GM23338 (cell line): ENCODE measurements around the gene ACADVL. TPM values are rescaled to one million over a fixed set of nuclear protein-coding genes. Genes with fewer than 3 reads are reported as not detected.

Experiments used
- ATAC-seq: fragments of 200-7000 bp; cut with Tn5 transposase; 3 replicates; pipeline ENCODE4 v1.9.1; 2020
- DNase-seq: peaks from one replicate; pipeline ENCODE4 v3.0.0-alpha.2; 2015; ENCODE audit warnings: low spot score
- H2AFZ ChIP-seq: fragments of 200-600 bp; sonication (generic); 2 replicates; pipeline ENCODE4 v1.8.0; 2016; ENCODE audit warnings: antibody characterized with exemption, mild to moderate bottlenecking, moderate library complexity
- H3F3A ChIP-seq: fragments of 200-600 bp; sonication (generic); replicated peaks from 2 replicates; pipeline ENCODE4 v1.8.0; 2017; ENCODE audit warnings: antibody characterized with exemption, mixed run types, low read depth
- H3K27ac ChIP-seq: fragments of 200-600 bp; sonication (generic); 2 replicates; pipeline ENCODE4 v1.6.1; 2016; ENCODE audit warnings: low read depth
- H3K27me3 ChIP-seq: fragments of 200-600 bp; sonication (generic); 2 replicates; pipeline ENCODE4 v1.8.0; 2016; ENCODE audit warnings: mild to moderate bottlenecking, mixed run types, moderate library complexity; ENCODE audit not compliant: insufficient read depth
- H3K36me3 ChIP-seq: fragments of 200-600 bp; sonication (generic); 2 replicates; pipeline ENCODE4 v1.8.0; 2016; ENCODE audit warnings: mild to moderate bottlenecking; ENCODE audit not compliant: insufficient read depth
- H3K4me1 ChIP-seq: fragments of 200-600 bp; sonication (generic); 2 replicates; pipeline ENCODE4 v1.8.0; 2016; ENCODE audit warnings: mild to moderate bottlenecking, moderate library complexity; ENCODE audit not compliant: insufficient read depth
- H3K4me2 ChIP-seq: fragments of 200-600 bp; sonication (generic); 2 replicates; pipeline ENCODE4 v1.7.1; 2017; ENCODE audit warnings: mixed run types
- H3K4me3 ChIP-seq: fragments of 200-600 bp; sonication (generic); 2 replicates; pipeline ENCODE4 v1.6.1; 2016; ENCODE audit warnings: mixed run types
- H3K79me2 ChIP-seq: fragments of 200-600 bp; sonication (generic); replicated peaks from 2 replicates; pipeline ENCODE4 v1.8.0; 2017; ENCODE audit warnings: mild to moderate bottlenecking; ENCODE audit not compliant: insufficient read depth
- H3K9me2 ChIP-seq: fragments of 200-600 bp; sonication (generic); 2 replicates; pipeline ENCODE4 v1.8.0; 2017; ENCODE audit not compliant: insufficient read depth
- H4K20me1 ChIP-seq: fragments of 200-600 bp; sonication (generic); replicated peaks from 2 replicates; pipeline ENCODE4 v1.8.0; 2017; ENCODE audit warnings: mild to moderate bottlenecking; ENCODE audit not compliant: insufficient read depth
- H3K27ac Mint-ChIP-seq: 2 replicates; pipeline ENCODE4 v1.8.0; 2020; ENCODE audit warnings: inconsistent platforms, mild to moderate bottlenecking, moderate library complexity, mixed read lengths
- H3K27me3 Mint-ChIP-seq: 3 replicates; pipeline ENCODE4 v1.8.0; 2022; ENCODE audit warnings: low read depth, mild to moderate bottlenecking, moderate library complexity, mixed read lengths, inconsistent platforms; ENCODE audit not compliant: insufficient read depth, poor library complexity
- H3K36me3 Mint-ChIP-seq: 3 replicates; pipeline ENCODE4 v1.8.0; 2021; ENCODE audit warnings: low read depth, mild to moderate bottlenecking, inconsistent platforms, moderate library complexity, mixed read lengths
- H3K4me1 Mint-ChIP-seq: 3 replicates; pipeline ENCODE4 v1.8.0; 2020; ENCODE audit warnings: mild to moderate bottlenecking, inconsistent platforms, mixed read lengths
- H3K4me3 Mint-ChIP-seq: 3 replicates; pipeline ENCODE4 v1.8.0; 2021; ENCODE audit warnings: moderate library complexity, mild to moderate bottlenecking, inconsistent platforms, mixed read lengths
- H3K9me3 Mint-ChIP-seq: 3 replicates; pipeline ENCODE4 v1.8.0; 2020; ENCODE audit warnings: moderate library complexity, mild to moderate bottlenecking, inconsistent platforms, mixed read lengths
- CREB1 ChIP-seq: fragments of 250-450 bp; sonication (Bioruptor Pico); IDR thresholded peaks from 2 replicates; pipeline ENCODE4 v1.5.0; 2020; ENCODE audit warnings: low read depth, mild to moderate bottlenecking, moderate library complexity
- EZH2 ChIP-seq: fragments of 200-600 bp; sonication (generic); IDR thresholded peaks from one replicate; pipeline ENCODE4 v1.8.0; 2017; ENCODE audit warnings: antibody characterized with exemption, mild to moderate bottlenecking, low read depth; ENCODE audit not compliant: unreplicated experiment
- EZH2phosphoT487 ChIP-seq: fragments of 200-600 bp; sonication (generic); IDR thresholded peaks from one replicate; pipeline ENCODE4 v1.8.1; 2018; ENCODE audit warnings: antibody characterized with exemption; ENCODE audit not compliant: unreplicated experiment
- JUNB ChIP-seq: IDR thresholded peaks from one replicate; pipeline ENCODE4 v1.6.1; 2016; ENCODE audit warnings: antibody characterized with exemption; ENCODE audit not compliant: unreplicated experiment
- NANOG ChIP-seq: IDR thresholded peaks from 2 replicates; pipeline ENCODE4 v1.6.1; 2016; ENCODE audit warnings: antibody characterized with exemption, borderline replicate concordance
- POLR2AphosphoS5 ChIP-seq: IDR thresholded peaks from 2 replicates; pipeline ENCODE4 v1.6.1; 2016; ENCODE audit warnings: antibody characterized with exemption, low read depth
- STAT1 ChIP-seq: IDR thresholded peaks from one replicate; pipeline ENCODE4 v1.6.1; 2016; ENCODE audit warnings: antibody characterized with exemption; ENCODE audit not compliant: unreplicated experiment
- ZNF114 ChIP-seq: fragments of 250-450 bp; sonication (Bioruptor Pico); IDR thresholded peaks from 2 replicates; pipeline ENCODE4 v1.5.0; 2020; ENCODE audit warnings: mild to moderate bottlenecking, moderate library complexity
- ZNF331 ChIP-seq: fragments of 250-450 bp; sonication (Bioruptor Pico); IDR thresholded peaks from 2 replicates; pipeline ENCODE4 v1.5.0; 2020; ENCODE audit warnings: low read depth, mild to moderate bottlenecking, moderate library complexity
- polyA plus RNA-seq: library from polyadenylated mRNA; unstranded; fragments of >200 nt; fragmentation: Nextera tagmentation; extraction: Ambion mirVana; gene quantifications from 2 replicates; pipeline ENCODE4 v1.2.1, GENCODE V29; 2016
- total RNA-seq: library from RNA; depleted of rRNA; stranded (reverse); fragments of >200 nt; shearing (Covaris generic); gene quantifications from 2 replicates; pipeline ENCODE4 v1.2.3, GENCODE V29; 2014
- TF ChIP-seq, protein P1 (sequence below), 2 experiments: fragments of 200-600 bp in 1 of 2; sonication (generic) in 1 of 2; conservative IDR thresholded peaks; 2 replicates each; pipeline versions ENCODE4 v1.5.1 to v1.6.1; 2016 to 2017; ENCODE audit warnings: antibody characterized with exemption in 2 of 2, low read depth in 2 of 2, mild to moderate bottlenecking in 2 of 2, moderate library complexity in 1 of 2
- TF ChIP-seq, protein P2 (sequence below): IDR thresholded peaks from one replicate; pipeline ENCODE4 v1.6.1; 2018; ENCODE audit warnings: antibody characterized with exemption; ENCODE audit not compliant: unreplicated experiment
- TF ChIP-seq, protein P3 (sequence below): fragments of 250-450 bp; sonication (Bioruptor Pico); IDR thresholded peaks from 2 replicates; pipeline ENCODE4 v1.5.0; 2020; ENCODE audit warnings: mild to moderate bottlenecking, moderate library complexity
- TF ChIP-seq, protein P4 (sequence below): IDR thresholded peaks from 2 replicates; pipeline ENCODE4 v1.6.1; 2016; ENCODE audit warnings: antibody characterized with exemption

ACADVL gene
- total and polyA plus RNA-seq, 2 experiments from 2014 or later = 152 to 156 TPM

DNA sequence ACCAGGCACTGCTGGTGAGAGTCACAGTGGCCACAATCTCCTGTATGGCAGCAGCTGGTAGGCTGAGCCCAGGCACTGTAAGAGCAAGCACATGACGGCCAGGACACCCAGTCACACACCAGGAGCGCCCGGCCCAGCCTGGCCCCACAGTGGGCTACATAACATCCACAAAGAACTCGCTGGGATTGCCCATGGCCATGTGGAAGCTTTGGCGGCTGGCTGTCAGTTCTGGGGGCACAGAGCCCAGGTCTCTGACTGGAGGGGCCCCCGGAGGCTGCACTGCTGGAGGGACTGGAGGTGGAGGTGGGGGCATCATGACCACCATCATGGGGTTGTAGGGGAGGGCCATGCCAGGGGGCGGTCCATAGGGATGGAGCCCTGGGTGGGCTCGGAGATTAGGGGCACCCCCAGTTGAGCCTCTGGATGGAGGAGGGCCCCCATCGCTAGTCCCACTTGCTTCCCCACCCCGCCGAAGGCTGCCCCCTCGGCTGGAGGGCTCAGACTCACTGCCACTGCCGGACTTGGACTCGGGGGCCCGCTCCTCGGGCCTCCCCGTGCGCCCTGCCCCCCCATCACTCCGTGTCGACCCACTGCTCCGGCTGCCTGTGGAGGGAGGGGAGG is 6.1 kb downstream of the ACADVL start:
- Histone ChIP-seq H3F3A (peaks cover 11% of the 10 kb centered on the region), H3K9me2 (no peaks in the 10 kb centered on the region), H3K27ac (0 out of 2 replicates have a peak overlapping the region, but pooled peaks have one; percentile 39), H4K20me1 (peaks cover 39% of the 10 kb centered on the region), H3K4me2 (no peak overlapping the region), H3K4me3 (no peak overlapping the region), H2AFZ (no peak overlapping the region), H3K4me1 (peaks cover 3% of the 10 kb centered on the region; the same call in 1 of the 2 replicates), H3K36me3 (peaks cover 11% of the 10 kb centered on the region; the same call in 1 of the 2 replicates), H3K79me2 (peaks cover 10% of the 10 kb centered on the region), H3K27me3 (no peaks in the 10 kb centered on the region)
- Mint-ChIP-seq H3K27ac (no peak overlapping the region), H3K36me3 (peaks cover 88% of the 10 kb centered on the region), H3K27me3 (peaks cover 32% of the 10 kb centered on the region), H3K9me3 (no peaks in the 10 kb centered on the region; the same call in 2 of the 3 replicates), H3K4me1 (peaks cover 13% of the 10 kb centered on the region; the same call in 2 of the 3 replicates), H3K4me3 (no peak overlapping the region; the same call in 2 of the 3 replicates)
- no peak for DNase-seq
- no peak for TF ChIP-seq EZH2phosphoT487
- TF ChIP-seq, protein P1, sequence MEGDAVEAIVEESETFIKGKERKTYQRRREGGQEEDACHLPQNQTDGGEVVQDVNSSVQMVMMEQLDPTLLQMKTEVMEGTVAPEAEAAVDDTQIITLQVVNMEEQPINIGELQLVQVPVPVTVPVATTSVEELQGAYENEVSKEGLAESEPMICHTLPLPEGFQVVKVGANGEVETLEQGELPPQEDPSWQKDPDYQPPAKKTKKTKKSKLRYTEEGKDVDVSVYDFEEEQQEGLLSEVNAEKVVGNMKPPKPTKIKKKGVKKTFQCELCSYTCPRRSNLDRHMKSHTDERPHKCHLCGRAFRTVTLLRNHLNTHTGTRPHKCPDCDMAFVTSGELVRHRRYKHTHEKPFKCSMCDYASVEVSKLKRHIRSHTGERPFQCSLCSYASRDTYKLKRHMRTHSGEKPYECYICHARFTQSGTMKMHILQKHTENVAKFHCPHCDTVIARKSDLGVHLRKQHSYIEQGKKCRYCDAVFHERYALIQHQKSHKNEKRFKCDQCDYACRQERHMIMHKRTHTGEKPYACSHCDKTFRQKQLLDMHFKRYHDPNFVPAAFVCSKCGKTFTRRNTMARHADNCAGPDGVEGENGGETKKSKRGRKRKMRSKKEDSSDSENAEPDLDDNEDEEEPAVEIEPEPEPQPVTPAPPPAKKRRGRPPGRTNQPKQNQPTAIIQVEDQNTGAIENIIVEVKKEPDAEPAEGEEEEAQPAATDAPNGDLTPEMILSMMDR (conservative IDR thresholded peaks at IDR 0.05; ENCODE audit: low read depth in 2 of 2) = no peak
- no peak for TF ChIP-seq NANOG
- no peak for TF ChIP-seq CREB1
- TF ChIP-seq EZH2 = no peak
- TF ChIP-seq POLR2AphosphoS5 = no peak
- no peak for TF ChIP-seq STAT1
- TF ChIP-seq ZNF331 (CRISPR knock-in tag) = no peak
- TF ChIP-seq, protein P2, sequence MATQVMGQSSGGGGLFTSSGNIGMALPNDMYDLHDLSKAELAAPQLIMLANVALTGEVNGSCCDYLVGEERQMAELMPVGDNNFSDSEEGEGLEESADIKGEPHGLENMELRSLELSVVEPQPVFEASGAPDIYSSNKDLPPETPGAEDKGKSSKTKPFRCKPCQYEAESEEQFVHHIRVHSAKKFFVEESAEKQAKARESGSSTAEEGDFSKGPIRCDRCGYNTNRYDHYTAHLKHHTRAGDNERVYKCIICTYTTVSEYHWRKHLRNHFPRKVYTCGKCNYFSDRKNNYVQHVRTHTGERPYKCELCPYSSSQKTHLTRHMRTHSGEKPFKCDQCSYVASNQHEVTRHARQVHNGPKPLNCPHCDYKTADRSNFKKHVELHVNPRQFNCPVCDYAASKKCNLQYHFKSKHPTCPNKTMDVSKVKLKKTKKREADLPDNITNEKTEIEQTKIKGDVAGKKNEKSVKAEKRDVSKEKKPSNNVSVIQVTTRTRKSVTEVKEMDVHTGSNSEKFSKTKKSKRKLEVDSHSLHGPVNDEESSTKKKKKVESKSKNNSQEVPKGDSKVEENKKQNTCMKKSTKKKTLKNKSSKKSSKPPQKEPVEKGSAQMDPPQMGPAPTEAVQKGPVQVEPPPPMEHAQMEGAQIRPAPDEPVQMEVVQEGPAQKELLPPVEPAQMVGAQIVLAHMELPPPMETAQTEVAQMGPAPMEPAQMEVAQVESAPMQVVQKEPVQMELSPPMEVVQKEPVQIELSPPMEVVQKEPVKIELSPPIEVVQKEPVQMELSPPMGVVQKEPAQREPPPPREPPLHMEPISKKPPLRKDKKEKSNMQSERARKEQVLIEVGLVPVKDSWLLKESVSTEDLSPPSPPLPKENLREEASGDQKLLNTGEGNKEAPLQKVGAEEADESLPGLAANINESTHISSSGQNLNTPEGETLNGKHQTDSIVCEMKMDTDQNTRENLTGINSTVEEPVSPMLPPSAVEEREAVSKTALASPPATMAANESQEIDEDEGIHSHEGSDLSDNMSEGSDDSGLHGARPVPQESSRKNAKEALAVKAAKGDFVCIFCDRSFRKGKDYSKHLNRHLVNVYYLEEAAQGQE = no peak
- TF ChIP-seq, protein P3, sequence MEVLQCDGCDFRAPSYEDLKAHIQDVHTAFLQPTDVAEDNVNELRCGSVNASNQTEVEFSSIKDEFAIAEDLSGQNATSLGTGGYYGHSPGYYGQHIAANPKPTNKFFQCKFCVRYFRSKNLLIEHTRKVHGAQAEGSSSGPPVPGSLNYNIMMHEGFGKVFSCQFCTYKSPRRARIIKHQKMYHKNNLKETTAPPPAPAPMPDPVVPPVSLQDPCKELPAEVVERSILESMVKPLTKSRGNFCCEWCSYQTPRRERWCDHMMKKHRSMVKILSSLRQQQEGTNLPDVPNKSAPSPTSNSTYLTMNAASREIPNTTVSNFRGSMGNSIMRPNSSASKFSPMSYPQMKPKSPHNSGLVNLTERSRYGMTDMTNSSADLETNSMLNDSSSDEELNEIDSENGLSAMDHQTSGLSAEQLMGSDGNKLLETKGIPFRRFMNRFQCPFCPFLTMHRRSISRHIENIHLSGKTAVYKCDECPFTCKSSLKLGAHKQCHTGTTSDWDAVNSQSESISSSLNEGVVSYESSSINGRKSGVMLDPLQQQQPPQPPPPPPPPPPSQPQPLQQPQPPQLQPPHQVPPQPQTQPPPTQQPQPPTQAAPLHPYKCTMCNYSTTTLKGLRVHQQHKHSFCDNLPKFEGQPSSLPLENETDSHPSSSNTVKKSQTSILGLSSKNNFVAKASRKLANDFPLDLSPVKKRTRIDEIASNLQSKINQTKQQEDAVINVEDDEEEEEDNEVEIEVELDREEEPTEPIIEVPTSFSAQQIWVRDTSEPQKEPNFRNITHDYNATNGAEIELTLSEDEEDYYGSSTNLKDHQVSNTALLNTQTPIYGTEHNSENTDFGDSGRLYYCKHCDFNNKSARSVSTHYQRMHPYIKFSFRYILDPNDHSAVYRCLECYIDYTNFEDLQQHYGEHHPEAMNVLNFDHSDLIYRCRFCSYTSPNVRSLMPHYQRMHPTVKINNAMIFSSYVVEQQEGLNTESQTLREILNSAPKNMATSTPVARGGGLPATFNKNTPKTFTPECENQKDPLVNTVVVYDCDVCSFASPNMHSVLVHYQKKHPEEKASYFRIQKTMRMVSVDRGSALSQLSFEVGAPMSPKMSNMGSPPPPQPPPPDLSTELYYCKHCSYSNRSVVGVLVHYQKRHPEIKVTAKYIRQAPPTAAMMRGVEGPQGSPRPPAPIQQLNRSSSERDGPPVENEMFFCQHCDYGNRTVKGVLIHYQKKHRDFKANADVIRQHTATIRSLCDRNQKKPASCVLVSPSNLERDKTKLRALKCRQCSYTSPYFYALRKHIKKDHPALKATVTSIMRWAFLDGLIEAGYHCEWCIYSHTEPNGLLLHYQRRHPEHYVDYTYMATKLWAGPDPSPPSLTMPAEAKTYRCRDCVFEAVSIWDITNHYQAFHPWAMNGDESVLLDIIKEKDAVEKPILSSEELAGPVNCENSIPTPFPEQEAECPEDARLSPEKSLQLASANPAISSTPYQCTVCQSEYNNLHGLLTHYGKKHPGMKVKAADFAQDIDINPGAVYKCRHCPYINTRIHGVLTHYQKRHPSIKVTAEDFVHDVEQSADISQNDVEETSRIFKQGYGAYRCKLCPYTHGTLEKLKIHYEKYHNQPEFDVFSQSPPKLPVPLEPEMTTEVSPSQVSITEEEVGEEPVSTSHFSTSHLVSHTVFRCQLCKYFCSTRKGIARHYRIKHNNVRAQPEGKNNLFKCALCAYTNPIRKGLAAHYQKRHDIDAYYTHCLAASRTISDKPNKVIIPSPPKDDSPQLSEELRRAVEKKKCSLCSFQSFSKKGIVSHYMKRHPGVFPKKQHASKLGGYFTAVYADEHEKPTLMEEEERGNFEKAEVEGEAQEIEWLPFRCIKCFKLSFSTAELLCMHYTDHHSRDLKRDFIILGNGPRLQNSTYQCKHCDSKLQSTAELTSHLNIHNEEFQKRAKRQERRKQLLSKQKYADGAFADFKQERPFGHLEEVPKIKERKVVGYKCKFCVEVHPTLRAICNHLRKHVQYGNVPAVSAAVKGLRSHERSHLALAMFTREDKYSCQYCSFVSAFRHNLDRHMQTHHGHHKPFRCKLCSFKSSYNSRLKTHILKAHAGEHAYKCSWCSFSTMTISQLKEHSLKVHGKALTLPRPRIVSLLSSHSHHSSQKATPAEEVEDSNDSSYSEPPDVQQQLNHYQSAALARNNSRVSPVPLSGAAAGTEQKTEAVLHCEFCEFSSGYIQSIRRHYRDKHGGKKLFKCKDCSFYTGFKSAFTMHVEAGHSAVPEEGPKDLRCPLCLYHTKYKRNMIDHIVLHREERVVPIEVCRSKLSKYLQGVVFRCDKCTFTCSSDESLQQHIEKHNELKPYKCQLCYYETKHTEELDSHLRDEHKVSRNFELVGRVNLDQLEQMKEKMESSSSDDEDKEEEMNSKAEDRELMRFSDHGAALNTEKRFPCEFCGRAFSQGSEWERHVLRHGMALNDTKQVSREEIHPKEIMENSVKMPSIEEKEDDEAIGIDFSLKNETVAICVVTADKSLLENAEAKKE (CRISPR knock-in tag) = no peak
- TF ChIP-seq, protein P4, sequence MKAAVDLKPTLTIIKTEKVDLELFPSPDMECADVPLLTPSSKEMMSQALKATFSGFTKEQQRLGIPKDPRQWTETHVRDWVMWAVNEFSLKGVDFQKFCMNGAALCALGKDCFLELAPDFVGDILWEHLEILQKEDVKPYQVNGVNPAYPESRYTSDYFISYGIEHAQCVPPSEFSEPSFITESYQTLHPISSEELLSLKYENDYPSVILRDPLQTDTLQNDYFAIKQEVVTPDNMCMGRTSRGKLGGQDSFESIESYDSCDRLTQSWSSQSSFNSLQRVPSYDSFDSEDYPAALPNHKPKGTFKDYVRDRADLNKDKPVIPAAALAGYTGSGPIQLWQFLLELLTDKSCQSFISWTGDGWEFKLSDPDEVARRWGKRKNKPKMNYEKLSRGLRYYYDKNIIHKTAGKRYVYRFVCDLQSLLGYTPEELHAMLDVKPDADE = no peak
- TF ChIP-seq JUNB = no peak
- no peak for TF ChIP-seq ZNF114
- no peak for ATAC-seq
